GM21529 (cell line): ENCODE measurements around the gene NAPB.

ENCODE experiments used
- ATAC-seq: cut with Tn5 transposase; IDR thresholded peaks from one replicate; pipeline ENCODE4 v1.9.1; 2021; ENCODE audit not compliant: unreplicated experiment

Gene NAPB

GRCh38 chr20:23438661-23439060 is 17.4 kb upstream of the NAPB start:
- ATAC-seq, result no peak

- no peak for ATAC-seq
These were observed 16.0 kb upstream of the NAPB start for GRCh38 chr20:23437126-23437899.

GRCh38 chr20:23436681-23437080 is 15.4 kb upstream of the NAPB start:
- no peak for ATAC-seq

- no peak for ATAC-seq
These were observed 14.6 kb upstream of the NAPB start for GRCh38 chr20:23435626-23436539.

GRCh38 chr20:23434521-23435313 is 13.4 kb upstream of the NAPB start:
- ATAC-seq, result no peak

- ATAC-seq, result no peak
These were observed 12.3 kb upstream of the NAPB start for GRCh38 chr20:23433628-23434027.

GRCh38 chr20:23425129-23425528 is 3.8 kb upstream of the NAPB start:
- no peak for ATAC-seq

- ATAC-seq, result peak; percentile 27
These were observed 1.0 kb downstream of the NAPB start for GRCh38 chr20:23419995-23420901.

- no peak for ATAC-seq
These were observed 1.7 kb downstream of the NAPB start for GRCh38 chr20:23419657-23419994.

GRCh38 chr20:23417861-23418260 is 3.4 kb downstream of the NAPB start:
- ATAC-seq, result no peak

GRCh38 chr20:23415959-23416583 is 5.2 kb downstream of the NAPB start:
- no peak for ATAC-seq

- ATAC-seq, result no peak
These were observed 5.7 kb downstream of the NAPB start for GRCh38 chr20:23415555-23415954.

GRCh38 chr20:23414526-23415188 is 6.6 kb downstream of the NAPB start:
- ATAC-seq, result no peak

- no peak for ATAC-seq
These were observed 7.3 kb downstream of the NAPB start for GRCh38 chr20:23413862-23414422.

GRCh38 chr20:23412026-23412425 is 9.3 kb downstream of the NAPB start:
- no peak for ATAC-seq

GRCh38 chr20:23410916-23411695 is 10.2 kb downstream of the NAPB start:
- ATAC-seq, result no peak

GRCh38 chr20:23409800-23410199 is 11.5 kb downstream of the NAPB start:
- no peak for ATAC-seq

- no peak for ATAC-seq
These were observed 12.3 kb downstream of the NAPB start for GRCh38 chr20:23408957-23409356.
